ENCODE measurements around the gene JMJD1C.

The JMJD1C gene

DNA sequence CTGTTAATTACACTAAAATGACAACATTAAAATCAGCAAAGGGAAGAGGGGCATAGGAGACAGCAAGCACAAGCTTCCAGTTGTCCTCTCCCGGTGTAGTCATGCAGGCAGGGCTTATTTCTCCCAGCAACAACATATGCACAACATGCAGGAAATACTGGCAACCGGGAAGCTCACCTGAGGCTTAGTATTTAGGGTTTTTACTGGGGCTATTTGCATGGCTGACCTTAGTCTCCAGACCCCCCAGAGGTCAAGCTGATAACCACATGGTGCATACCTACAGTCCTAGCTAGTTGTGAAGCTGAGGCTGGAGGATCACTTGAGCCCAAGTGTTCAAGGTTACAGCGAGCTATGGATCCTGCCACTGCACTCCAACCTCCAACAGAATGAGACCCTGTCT lies 12.8 kb upstream of the JMJD1C start:
- no peak for DNase-seq (ENCODE audit: low spot score)

- no peak for DNase-seq (ENCODE audit: low spot score)
Measured at GRCh38 chr10:63477927-63478326, 12.2 kb upstream of the JMJD1C start.

DNA sequence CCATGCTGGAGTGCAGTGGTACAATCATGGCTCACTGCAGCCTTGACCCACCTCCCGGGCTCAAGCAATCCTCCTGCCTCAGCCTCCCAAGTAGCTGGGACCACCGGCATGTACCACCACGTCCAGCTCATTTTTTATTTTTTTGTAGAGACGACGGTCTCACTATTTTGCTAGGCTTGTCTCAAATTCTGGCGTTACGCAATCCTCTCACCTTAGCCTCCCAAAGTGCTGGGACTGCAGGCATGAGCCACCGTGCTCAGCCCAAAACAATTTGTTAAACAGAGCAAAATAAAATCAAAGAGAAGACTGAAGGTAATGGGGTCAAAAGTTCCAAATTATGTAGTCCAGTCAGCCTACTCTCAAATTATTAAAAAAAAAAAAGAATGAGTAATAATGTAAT lies 8.7 kb upstream of the JMJD1C start:
- no peak for DNase-seq (ENCODE audit: low spot score)

- no peak for DNase-seq (ENCODE audit: low spot score)
Measured at GRCh38 chr10:63470928-63471327, 5.2 kb upstream of the JMJD1C start.

DNA sequence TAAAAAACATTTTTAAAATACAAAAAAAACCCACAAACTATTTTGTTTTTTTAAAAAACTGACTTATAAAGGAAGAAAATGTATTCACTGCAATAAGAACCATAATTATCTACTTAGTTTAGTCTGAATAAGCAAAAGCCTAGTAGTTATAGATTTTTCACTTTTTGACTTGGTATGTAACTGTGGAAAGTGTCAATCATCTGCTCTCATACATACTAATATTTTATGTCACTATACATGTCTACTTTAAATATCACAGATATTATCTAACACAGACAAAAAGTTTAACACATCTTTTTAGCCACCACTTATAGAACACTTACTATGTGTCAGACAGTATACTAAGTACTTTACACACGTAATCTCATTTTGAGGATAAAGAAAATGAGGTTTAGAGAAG lies 3.2 kb upstream of the JMJD1C start:
- DNase-seq (ENCODE audit: low spot score): no peak

DNA sequence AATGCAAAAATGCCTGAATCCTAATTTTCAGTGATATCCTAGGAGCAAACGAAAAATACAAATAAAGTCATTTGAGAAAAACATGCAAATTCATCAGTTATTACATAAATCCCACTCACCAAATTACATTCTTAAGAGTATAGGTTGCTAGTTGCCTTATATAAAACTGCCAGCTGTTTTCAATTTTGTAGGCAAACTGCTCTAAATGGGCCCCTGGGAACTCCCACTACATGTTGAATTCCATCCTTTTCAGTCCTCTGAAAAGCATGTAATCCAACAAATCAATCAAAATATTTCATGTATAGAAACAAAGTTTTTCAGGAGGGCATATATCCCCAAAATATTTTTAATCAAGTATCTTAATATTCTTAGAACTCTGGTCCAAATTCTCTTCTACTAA lies 2.1 kb upstream of the JMJD1C start:
- DNase-seq (ENCODE audit: low spot score): no peak

DNA sequence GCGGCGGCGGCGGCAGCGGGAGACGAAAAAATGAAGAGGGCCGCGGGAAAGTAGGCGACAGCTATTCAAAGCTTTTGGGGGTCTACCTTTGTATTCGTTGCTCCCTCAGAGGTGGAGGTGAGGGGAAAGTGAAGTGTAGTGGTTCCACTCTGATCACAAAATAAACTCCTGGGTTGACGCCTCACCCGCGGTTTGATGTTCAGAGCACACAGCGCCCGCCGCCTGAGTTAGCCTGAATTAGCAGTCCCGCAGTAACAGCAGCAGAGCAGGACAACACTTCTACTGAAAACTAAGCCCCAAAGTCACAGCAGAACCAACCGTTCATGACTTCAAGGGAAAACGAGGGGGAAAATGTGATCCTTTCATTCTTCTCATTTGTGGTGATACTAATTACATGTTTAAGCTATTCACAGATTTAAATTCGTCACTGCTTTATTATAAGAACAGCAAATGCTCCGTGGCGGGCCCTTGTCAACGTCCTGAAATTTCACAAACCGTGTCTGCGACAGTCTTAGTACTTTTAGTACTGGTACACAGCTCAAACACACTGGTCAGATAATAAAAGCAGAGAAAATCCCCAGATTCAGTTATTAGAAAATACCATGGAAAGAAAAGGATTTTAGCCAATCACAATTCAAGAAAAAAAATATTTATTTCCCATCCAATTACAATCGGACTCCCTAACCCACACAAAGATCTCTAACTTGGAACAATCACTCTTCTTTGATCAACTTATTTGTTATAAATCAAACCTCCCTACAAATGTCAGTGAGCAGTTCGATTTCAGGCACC lies 563 bp upstream of the JMJD1C start:
- DNase-seq (ENCODE audit: low spot score): peak; percentile 13

DNA sequence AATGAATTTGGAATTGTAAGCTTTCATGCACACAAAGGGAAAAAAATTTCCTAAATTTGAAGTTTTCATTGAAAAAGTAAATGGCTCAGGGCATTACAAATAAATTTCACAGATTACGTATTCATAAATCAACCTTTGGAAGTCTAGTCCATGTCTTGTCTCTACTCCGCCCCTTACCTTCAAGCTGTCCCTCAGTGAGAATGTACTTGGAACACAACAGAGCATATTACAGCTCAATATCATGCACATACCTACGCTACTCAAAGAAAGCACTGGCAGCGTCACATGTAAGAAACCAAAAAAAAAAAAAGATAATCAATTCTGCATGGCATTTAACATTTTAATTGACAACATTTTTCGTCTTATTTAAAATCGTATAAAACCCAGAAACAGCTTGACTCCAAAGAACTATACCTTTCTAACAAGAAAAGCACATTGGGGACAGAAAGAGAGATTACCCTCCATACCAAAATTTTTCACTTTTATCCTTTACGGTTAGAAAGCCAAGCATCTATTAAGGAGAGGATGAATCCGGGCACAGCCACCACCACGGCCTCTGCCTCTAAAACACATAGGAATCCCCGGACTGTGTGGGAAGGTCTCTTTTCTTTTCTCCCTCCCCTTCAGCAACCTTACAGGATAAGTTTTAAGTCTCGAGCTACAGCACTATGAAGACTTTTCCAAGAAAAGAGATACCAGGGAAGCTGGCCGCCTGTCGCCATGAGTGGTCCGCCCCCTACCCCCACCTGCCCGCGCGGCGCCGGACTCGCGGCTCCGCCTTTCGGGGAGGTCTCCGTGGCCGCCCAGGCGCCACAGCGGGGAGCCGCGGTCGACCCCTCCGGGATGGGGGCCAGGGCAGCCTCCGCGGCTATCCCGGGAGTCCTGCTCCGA lies 1.1 kb downstream of the JMJD1C start:
- DNase-seq (ENCODE audit: low spot score): no peak

GRCh38 chr10:63462442-63462841 lies 3.3 kb downstream of the JMJD1C start:
- no peak for DNase-seq (ENCODE audit: low spot score)

- no peak for DNase-seq (ENCODE audit: low spot score)
Measured at GRCh38 chr10:63458177-63458576, 7.6 kb downstream of the JMJD1C start.

DNA sequence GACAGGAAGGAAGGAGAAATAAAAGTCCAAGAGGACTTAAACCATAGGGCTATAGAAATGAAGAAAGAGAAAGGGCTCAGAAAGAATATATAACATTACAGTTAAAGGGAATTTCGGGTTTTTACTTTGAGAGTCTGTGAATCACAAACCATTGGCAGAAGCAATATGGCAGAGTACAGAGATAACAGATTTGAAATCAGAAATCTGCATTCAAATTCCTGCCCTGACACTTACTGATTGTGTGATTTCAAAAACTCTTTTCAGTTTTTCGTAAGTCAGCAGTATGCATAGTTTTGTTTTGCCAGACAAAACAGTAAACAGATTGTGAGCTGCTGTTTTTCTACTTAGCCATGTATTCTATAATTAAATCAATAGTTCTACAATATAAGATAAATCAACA lies 8.2 kb downstream of the JMJD1C start:
- no peak for DNase-seq (ENCODE audit: low spot score)

DNA sequence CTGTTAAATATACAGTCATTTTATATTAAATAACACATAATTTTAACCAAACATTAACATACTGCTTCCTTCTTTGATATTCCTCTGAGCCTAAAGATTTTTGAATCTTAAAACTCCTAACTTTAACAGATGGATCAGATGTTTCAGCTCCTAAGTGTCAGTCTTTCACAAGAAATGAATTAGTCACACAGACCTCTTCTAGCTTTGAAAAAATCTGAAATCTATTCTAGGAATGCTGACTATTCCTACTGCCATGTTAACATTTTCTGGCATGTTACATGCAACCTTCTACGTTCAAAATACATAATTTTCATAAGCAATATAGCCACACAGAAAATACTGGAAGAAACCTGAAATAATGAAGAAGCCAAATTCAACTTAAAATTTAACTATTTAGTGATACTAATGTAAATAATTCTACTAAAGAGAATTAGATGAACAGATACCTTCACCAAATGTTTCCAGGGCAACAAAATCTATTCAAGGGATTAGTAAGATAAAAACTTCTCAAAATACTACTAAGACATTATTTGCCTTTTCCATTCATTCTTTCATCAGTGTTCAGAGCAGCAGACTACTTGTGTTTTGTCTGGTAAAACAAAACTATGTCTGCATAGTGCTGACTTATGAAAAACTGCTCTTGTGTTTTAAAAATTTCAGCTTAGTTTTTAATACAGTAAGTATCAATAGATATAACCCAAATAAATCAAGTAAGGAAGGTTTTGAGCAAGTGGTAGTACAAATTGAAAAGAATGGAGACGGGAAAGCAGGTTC lies 9.2 kb downstream of the JMJD1C start:
- DNase-seq (ENCODE audit: low spot score): no peak

DNA sequence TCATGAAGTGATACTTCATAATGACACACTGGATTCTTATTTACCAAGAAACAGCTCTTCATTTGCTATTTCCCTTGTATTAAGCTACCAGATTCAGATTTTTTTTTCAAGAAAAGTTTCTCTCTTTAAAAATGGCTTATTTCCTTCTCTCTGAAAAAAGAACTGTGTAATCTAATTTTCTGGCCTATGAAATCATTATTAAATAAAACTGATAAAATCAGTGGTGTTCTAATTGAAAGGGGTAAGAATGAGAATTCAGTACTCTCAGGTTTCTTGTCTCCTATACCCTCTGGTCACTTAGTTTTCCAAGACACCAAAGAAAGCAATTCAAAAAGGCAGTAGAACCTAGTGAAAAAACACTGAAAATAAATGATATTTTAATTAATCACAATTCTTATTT lies 10.3 kb downstream of the JMJD1C start:
- no peak for DNase-seq (ENCODE audit: low spot score)

- no peak for DNase-seq (ENCODE audit: low spot score)
Measured at GRCh38 chr10:63454631-63455030, 11.1 kb downstream of the JMJD1C start.

GRCh38 chr10:63452524-63452923 lies 13.3 kb downstream of the JMJD1C start:
- no peak for DNase-seq (ENCODE audit: low spot score)

DNA sequence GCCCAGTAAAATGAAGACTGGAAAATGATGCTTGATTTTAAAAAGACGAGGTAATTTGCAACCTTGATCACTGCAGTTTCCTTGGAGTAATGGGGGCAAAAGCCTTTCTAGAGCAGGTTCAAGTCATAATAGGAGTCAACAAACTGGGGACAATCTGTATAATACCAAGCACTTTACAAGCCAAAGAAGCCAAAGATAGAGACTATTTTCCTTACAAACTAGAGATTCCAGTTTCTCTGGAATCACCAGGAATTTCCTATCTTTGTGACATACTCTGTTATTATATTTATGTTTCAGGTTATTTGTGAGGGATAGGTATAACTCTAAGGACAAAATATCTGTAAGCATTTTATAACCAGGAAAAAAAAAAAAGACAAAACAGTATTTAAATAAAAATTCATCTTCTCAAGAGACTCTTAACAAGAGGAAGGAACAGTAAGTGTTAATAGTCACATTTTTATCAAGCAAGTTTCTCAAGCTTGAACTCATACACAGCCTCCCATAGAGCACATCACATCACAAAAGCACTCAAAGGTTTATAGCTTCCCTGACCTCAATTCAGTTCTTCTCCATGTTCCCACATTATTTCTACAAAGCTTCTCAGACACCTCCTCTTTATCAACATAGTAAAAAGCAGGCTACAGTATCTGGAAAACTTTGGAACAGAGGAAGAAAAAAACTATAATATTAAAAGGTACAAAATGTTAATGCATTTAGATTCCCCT lies 18.9 kb downstream of the JMJD1C start:
- no peak for DNase-seq (ENCODE audit: low spot score)

DNA sequence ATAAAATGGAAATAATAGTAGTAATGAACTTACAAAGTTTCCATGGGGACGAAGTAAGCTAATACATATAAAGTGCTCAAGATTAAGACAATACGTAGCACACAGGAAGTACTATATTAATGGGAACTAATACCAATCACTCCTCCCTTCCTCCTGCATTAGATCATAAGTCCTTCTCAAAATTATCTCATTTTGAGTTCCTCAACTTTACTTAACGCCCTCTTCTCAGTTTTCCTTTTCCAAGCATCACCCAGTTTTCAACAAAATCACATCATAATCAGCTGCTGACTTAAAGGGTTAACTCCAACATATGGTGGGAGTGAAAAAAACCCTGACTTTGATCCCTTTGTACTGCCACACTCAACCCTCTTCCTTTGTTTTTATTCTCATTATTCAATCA lies 24.4 kb downstream of the JMJD1C start:
- DNase-seq (ENCODE audit: low spot score): no peak

- DNase-seq (ENCODE audit: low spot score): no peak
Measured at GRCh38 chr10:63439607-63440006, 26.2 kb downstream of the JMJD1C start.

GRCh38 chr10:63438506-63439498 lies 27.0 kb downstream of the JMJD1C start:
- no peak for DNase-seq (ENCODE audit: low spot score)

DNA sequence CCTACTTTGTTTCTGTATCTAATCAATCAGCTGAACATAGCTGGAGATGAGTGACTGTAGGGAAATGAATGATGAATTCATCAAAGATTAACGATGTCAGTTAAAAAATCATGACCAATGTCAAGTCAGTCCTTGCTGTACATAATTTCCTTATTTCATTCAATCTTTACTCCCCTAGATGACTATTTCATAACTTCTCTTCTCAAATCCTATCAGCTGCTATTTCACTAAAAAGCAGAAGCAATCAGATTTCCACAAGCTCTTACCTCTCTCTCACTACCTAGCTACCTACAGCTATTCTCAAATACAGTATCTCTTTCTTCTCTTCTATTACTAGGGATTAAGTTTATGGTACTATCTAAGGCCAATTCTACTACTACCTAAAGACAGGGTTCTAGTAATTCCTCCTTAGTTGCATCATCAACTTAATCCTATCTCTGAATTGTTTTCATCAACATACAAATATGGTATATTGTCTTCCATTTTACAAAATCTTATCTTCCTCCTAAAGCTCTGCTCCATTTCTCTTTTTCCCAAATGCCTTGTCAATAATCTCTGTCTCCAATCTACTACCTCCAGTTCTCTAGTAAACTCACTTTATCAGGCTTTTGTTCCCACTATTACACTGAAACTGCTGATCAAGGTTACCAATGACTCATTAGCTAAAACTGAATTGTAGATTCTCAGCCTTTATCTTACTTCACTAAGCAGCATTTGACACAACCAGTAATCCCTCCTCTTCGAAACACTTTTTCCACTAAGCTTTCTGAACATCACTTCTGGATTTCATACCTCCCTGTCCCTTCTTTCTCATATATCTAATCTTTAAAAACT lies 28.4 kb downstream of the JMJD1C start:
- no peak for DNase-seq (ENCODE audit: low spot score)
